OCI-LY7 (cell line): ENCODE data around the gene PRSS8.

Experiments used
- EZH2phosphoT487 ChIP-seq: fragments of 200-600 bp; sonication (generic); IDR thresholded peaks from 2 replicates; pipeline ENCODE4 v1.6.1; 2018; ENCODE audit warnings: low read depth, borderline replicate concordance, mild to moderate bottlenecking, mixed run types, antibody characterized with exemption, low read length, moderate library complexity, mixed read lengths
- TF ChIP-seq, protein P1 (sequence below): fragments of 200-600 bp; sonication (generic); conservative IDR thresholded peaks from 2 replicates; pipeline ENCODE4 v1.5.1; 2014; ENCODE audit warnings: mild to moderate bottlenecking, antibody characterized with exemption, low read length, moderate library complexity, mixed read lengths

DNA sequence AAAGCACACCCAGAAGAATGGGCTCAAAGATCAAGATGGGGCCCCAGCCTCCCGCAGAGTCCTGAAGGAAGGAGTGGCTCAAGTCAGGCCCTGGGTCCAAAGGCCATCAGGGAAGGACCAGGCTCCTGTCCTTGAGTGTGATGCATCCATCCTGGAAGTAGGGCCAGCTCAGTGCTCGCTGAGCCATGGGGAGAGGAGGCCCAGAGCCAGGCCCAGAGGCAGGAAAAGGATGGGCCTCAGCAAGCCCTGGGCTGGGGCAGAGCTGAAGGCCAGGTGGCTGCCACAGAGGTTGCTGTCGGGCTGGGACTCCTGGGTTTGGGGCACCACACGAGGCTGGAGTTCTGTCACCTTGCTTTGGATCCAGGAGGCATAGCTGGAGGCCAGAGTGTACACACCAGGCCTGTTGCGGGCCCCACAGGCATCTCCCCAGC lies 3.7 kb downstream of the PRSS8 start:
- TF ChIP-seq EZH2phosphoT487 = no peak
- TF ChIP-seq, protein P1, sequence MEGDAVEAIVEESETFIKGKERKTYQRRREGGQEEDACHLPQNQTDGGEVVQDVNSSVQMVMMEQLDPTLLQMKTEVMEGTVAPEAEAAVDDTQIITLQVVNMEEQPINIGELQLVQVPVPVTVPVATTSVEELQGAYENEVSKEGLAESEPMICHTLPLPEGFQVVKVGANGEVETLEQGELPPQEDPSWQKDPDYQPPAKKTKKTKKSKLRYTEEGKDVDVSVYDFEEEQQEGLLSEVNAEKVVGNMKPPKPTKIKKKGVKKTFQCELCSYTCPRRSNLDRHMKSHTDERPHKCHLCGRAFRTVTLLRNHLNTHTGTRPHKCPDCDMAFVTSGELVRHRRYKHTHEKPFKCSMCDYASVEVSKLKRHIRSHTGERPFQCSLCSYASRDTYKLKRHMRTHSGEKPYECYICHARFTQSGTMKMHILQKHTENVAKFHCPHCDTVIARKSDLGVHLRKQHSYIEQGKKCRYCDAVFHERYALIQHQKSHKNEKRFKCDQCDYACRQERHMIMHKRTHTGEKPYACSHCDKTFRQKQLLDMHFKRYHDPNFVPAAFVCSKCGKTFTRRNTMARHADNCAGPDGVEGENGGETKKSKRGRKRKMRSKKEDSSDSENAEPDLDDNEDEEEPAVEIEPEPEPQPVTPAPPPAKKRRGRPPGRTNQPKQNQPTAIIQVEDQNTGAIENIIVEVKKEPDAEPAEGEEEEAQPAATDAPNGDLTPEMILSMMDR = no peak
